A204.1 (cell line): ENCODE measurements around the gene PTPN13.

Experiments used
- FAIRE-seq: peaks from 2 replicates; lab custom pipeline; 2012; peaks lifted over from hg19 to GRCh38; lab: Jason Lieb, UNC

The PTPN13 gene

GRCh38 chr4:86818841-86819240, 224.7 kb downstream of the PTPN13 start:
- no peak for FAIRE-seq

GRCh38 chr4:86819561-86819960, 225.4 kb downstream of the PTPN13 start:
- no peak for FAIRE-seq

GRCh38 chr4:86821151-86821550, 227.0 kb downstream of the PTPN13 start:
- FAIRE-seq = no peak

- FAIRE-seq = no peak
Measured at GRCh38 chr4:86822136-86822535, 228.0 kb downstream of the PTPN13 start.

- no peak for FAIRE-seq
Measured at GRCh38 chr4:86825511-86825910, 231.4 kb downstream of the PTPN13 start.

GRCh38 chr4:86831262-86832130, 237.4 kb downstream of the PTPN13 start:
- FAIRE-seq = no peak

- FAIRE-seq = no peak
Measured at GRCh38 chr4:86833615-86834014, 239.5 kb downstream of the PTPN13 start.

- no peak for FAIRE-seq
Measured at GRCh38 chr4:86834901-86835300, 240.8 kb downstream of the PTPN13 start.

GRCh38 chr4:86835677-86836076, 241.6 kb downstream of the PTPN13 start:
- FAIRE-seq = no peak

- no peak for FAIRE-seq
Measured at GRCh38 chr4:86837691-86838503, 243.8 kb downstream of the PTPN13 start.

GRCh38 chr4:86840858-86841257, 246.7 kb downstream of the PTPN13 start:
- no peak for FAIRE-seq

GRCh38 chr4:86841309-86841708, 247.2 kb downstream of the PTPN13 start:
- no peak for FAIRE-seq

GRCh38 chr4:86845593-86845992, 251.5 kb downstream of the PTPN13 start:
- no peak for FAIRE-seq

GRCh38 chr4:86846921-86847320, 252.8 kb downstream of the PTPN13 start:
- FAIRE-seq = no peak

- FAIRE-seq = no peak
Measured at GRCh38 chr4:86847571-86847970, 253.5 kb downstream of the PTPN13 start.

- FAIRE-seq = no peak
Measured at GRCh38 chr4:86848136-86848535, 254.0 kb downstream of the PTPN13 start.

GRCh38 chr4:86848732-86849619, 254.9 kb downstream of the PTPN13 start, which contains the start of gene SLC10A6:
Gene SLC10A6, minus strand, starts transcription at chr4:86849384. Its CDS starts 269 bp downstream, at chr4:86849115.
- FAIRE-seq = no peak

GRCh38 chr4:86853209-86853608, 259.1 kb downstream of the PTPN13 start:
- FAIRE-seq = no peak

- FAIRE-seq = no peak
Measured at GRCh38 chr4:86855572-86855971, 261.5 kb downstream of the PTPN13 start.

GRCh38 chr4:86856896-86857295, 262.8 kb downstream of the PTPN13 start:
- no peak for FAIRE-seq

GRCh38 chr4:86857341-86858052, 263.4 kb downstream of the PTPN13 start:
- no peak for FAIRE-seq
